GM12873 (cell line): ENCODE results near the gene SNED1.

Source experiments
- CTCF ChIP-seq: IDR thresholded peaks from 2 replicates; pipeline ENCODE4 v1.5.1; 2012; ENCODE audit warnings: low read depth, mild to moderate bottlenecking, moderate library complexity, low read length, control low read depth; ENCODE audit not compliant: insufficient read depth; ENCODE audit errors: missing control alignments

Gene SNED1

GRCh38 chr2:240962300-240963064 lies 35.9 kb upstream of the SNED1 start:
- TF ChIP-seq CTCF: no peak

GRCh38 chr2:240963065-240963867 lies 35.2 kb upstream of the SNED1 start:
- TF ChIP-seq CTCF: no peak

- TF ChIP-seq CTCF: no peak
Measured at GRCh38 chr2:240963868-240964703, 34.3 kb upstream of the SNED1 start.

GRCh38 chr2:240964704-240965295 lies 33.6 kb upstream of the SNED1 start:
- no peak for TF ChIP-seq CTCF

- TF ChIP-seq CTCF: no peak
Measured at GRCh38 chr2:240965296-240965904, 33.0 kb upstream of the SNED1 start.

- no peak for TF ChIP-seq CTCF
Measured at GRCh38 chr2:240965905-240966456, 32.4 kb upstream of the SNED1 start.
